ENCODE data around the gene SLC25A1. TPM values are rescaled to one million over a fixed set of nuclear protein-coding genes. Genes with fewer than 3 reads are reported as not detected.

The SLC25A1 gene
- total RNA-seq, 1 donor from 2014 or later = 61.9 TPM

Other genes starting within 250 kb of the SLC25A1 start
- 0.22 TPM in 1 of 2 replicates, not detected in the other for gene PRODH, start 242.4 kb downstream of the SLC25A1 start, total RNA-seq
- 28.3 and 37.5 TPM in 2 replicates for gene DGCR2, start 56.3 kb downstream of the SLC25A1 start, total RNA-seq
- gene TSSK2, start 47.4 kb downstream of the SLC25A1 start, total RNA-seq = not detected in 2 replicates
- 3.3 and 4.2 TPM in 2 replicates for gene ESS2, start 34.1 kb downstream of the SLC25A1 start, total RNA-seq
- gene GSC2, start 28.4 kb downstream of the SLC25A1 start, total RNA-seq = not detected in 2 replicates
- gene CLTCL1, start 113.0 kb upstream of the SLC25A1 start, total RNA-seq = 2.0 and 4.0 TPM in 2 replicates

All from lung microvascular endothelial cell (primary cell).